ENCODE measurements around the gene NOS1.

NOS1 gene

DNA sequence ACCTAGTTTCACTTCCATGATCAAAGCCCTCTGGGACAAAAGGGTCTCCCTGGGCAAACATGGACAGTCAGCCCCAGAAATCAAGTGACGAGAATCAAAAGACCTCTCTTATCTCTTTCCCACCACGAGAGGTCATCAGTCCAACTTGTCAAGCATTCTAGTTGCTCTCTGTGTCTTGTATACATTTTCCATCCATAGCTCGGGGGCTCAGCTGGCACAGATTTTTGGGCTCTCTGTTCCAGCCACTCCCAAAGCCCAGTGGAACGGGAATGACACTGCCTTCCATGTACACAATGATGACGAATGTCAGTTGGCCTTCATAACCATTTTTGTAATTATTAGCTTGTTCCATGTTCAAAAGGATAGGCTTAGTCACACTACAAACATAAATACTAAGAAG, 29.7 kb downstream of the NOS1 start:
- DNase-seq (ENCODE audit: low read depth in 3 of 3, low spot score in 1 of 3) = no peak

DNA sequence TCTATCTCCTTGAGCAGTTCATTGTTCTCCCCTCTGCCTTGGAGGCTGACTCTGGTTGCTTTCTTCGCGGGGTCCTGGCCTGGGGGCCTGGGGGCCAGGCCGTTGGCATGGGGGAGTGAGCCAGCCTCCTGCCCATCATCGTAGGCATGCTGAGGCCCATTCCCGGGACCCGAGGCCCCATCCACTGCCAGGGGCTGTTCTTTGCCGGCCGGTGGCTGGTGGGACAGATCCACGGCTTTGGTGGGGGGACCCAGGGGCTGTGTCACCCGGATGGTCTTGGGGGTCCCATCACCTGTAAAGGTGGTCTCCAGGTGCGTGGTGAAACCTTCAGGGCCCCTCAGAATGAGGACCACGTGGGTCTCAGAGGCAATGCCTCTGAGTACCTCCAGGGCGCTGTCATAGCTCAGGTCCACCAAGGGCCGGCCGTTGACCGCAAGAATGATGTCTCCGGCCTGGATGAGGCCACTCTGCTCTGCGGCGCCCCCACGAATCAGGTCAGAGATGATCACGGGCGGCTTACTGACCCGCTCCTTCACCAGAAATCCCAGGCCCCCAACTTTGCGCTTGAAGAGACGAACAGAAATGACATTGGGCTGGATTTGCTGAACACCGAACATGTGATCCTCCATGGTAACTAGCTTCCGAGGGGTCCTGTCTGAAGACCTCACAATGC, 30.8 kb downstream of the NOS1 start:
- no peak for DNase-seq (ENCODE audit: low read depth in 3 of 3, low spot score in 1 of 3)

DNA sequence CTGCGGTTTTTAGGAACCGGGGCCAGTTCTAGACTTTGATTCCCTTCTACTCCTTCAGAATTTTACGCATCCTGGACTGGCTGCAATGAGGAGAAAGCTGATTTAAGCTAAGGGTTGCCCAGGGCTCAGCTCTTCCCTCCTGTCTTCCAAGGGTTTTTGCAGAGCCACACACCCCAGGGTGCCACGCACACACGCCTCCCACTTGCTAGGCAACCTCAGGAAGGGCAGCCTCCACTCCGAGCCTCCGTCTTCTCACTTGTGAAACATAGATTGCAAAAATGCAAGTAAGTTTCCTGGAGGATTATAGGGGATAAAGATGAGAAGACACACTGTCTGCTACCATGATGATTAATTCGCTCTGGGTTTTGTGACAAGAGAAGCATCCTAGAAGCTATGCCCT, 31.7 kb downstream of the NOS1 start:
- no peak for DNase-seq (ENCODE audit: low read depth in 3 of 3, low spot score in 1 of 3)

DNA sequence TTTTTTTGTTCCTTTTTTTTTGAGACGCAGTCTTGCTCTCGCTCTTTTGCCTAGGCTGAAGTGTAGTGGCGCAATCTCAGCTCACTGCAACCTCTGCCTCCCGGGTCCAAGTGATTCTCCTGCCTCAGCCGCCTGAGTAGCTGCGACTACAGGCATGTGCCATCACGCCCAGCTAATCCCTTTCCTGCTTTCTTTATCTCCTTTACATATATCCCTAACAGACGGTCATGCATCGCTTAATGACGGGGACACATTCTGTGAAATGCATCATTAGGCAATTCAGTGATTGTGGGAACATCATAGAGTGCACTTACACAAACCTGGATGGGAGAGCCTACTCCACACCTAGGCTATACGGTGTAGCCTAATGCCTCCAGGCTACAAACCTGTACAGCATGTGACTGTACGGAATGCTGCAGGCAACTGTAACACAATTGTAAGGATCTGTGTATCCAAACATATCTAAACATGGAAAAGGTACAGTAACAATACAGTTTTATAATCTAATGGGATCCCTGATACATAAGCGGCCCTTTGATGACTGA, 32.8 kb downstream of the NOS1 start:
- DNase-seq (ENCODE audit: low read depth in 3 of 3, low spot score in 1 of 3) = no peak

DNA sequence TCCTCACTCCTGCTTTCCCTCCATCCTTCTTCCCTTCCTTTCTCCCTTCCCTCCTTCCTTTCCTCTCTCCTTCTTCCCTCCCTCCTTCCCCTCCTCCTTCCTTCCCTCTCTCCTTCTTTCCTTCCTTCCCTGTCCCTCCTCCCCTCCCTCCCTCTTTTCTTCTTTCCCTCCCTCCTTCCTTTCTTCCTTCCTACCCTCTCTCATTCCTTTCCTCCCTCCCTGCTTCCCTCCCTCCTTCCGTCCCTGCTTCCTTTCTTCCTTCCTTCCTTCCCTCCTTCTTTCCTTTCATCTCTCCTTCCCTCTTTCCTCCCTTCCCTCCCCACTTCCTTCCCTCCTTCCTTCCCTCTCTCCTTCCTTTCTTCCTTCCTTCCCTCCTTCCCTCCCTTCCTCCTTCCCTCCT, 39.0 kb downstream of the NOS1 start:
- DNase-seq (ENCODE audit: low read depth in 3 of 3, low spot score in 1 of 3) = no peak

DNA sequence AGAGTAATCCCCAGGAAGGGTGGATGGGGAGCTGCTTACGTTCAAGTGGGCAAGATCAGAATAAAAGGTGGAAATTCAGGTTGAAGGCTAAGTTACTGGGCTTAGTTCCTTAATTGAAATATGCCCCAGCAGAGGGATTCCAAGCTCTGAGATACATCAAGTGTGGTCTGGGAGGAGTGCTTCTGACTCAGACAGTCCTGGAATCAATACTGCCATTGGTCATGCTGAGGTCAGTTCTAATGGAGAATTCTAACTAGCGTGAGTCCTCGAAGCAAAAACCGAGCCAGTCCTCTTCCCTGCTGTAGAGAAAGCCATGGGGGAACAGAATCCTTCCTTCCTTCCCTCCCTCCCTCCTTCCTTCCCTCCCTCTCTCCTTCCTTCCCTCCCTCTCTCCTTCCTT, 39.9 kb downstream of the NOS1 start:
- DNase-seq (ENCODE audit: low read depth in 3 of 3, low spot score in 1 of 3) = no peak

DNA sequence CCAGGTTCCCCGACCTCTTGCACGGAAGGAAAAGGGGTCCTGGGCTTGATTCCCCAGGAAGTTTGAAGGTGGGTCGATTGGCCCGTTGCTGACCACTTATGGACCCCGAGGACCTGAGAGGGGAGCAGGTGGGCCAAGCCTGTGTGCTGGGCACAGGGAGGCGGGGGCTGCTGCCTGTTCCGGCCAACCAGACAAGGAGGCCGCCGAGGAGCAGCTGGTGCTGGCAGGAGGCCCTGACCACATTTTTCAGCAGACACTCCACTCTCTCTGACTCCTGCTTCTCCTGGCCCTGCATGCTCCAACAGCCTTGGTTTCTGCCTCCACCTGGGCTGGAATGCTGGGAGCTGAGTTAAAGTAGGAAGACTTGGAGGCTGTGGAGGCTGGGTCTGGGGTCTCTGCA, 42.8 kb downstream of the NOS1 start:
- DNase-seq (ENCODE audit: low read depth in 3 of 3, low spot score in 1 of 3) = no peak

DNA sequence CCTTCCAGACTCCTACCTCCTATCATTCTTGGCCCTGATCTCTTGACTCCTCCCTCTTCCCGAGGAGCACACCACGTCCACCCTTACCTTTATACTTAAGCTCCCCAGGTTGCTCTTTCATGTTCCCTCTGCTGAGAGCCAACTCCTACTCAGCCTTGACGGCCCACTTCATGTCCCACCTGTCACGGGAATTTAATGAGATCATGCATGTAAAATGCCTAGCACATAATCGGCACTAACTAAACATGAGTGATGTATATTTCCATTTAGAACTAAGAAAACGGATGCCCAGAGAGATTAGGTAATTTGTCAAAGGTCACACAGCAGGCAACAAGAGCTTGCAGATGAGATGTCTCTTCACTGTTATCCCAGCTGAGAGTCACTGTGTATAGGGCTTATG, 45.1 kb downstream of the NOS1 start:
- DNase-seq (ENCODE audit: low read depth in 3 of 3, low spot score in 1 of 3) = no peak

DNA sequence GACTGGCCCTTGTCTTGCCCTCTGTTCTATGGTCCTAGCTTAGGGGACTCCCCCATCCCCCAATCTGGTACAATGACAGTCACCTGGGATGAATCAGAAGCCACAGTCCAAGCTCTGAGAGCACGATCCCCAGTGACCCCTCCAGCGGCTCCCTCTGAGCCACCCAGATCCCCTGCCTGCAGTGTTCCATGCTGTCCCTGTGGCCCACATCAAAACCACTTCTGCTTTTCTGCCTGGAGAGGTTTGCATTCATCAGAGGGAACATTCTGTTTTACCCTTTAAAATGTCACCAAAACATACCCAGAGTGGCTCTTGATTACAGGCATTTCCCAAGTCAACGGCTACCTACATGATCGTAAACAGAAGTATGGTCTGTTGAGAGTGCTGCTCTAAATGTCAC, 47.5 kb downstream of the NOS1 start:
- no peak for DNase-seq (ENCODE audit: low read depth in 3 of 3, low spot score in 1 of 3)

DNA sequence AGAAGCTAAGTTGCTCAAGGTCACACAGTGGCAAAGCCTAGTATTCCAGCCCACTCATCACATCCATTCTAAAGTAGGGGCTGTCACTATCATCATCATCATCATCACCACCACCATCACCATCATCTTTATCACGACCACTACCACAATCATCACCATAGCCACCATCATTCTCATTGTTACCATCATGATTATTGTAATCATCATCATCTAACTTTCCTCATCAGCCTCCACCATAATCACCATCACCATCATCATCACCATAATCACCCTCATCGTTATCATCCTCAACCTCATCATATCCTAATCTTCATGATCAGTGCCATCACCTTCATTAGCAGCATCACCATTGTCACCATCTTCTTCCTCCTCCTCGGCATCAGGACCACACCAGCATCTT, 48.7 kb downstream of the NOS1 start:
- no peak for DNase-seq (ENCODE audit: low read depth in 3 of 3, low spot score in 1 of 3)

DNA sequence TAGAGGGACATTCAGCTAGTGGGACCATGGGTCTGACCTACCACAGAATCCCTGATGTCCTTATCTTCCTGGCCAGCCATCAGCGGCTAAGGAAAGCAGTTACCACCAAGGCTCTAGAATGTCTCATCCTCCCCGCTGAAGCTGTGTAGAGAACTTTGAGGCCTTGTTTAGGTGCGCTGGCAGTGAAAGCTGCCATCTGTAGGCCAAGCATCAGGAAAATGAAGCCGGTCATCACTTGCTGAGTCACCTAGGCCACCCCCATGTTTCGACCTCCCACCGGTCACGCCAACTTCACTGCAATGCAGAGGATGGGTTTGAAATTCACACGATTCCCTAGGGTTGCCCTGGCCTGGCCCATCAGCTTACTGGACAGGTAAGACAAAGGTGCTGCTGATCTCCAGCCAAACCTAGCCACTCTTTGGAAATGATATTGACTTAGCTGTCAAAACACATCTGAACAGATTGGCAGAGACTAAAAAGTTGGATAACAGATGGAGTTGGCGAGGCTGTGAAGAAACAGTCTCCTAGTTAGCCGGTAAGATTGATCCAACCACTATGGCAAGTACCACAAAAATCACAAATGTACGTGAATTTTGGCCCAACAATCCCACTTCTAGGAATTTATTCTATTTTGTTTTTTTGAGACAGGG, 52.0 kb downstream of the NOS1 start:
- DNase-seq (ENCODE audit: low read depth in 3 of 3, low spot score in 1 of 3) = no peak

DNA sequence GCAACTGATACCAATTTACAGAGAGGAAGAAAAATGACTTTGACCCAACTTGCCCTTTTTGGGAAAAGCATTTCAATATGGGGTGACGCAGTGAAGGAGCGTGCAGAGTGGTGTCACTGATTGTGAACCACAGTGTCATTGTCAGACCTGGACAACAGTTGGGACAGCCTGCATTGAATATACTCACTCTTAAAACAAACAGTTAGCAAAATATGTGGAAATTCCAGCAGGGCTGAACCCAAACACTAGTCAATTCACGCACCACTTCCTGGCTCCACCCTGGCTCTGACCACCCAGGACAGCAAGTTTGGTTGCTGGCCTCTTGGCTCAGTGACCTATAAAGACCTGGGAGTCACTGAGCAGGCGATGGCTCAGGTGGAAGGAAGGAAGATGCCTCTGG, 61.3 kb downstream of the NOS1 start:
- DNase-seq (ENCODE audit: low read depth in 3 of 3, low spot score in 1 of 3) = no peak

DNA sequence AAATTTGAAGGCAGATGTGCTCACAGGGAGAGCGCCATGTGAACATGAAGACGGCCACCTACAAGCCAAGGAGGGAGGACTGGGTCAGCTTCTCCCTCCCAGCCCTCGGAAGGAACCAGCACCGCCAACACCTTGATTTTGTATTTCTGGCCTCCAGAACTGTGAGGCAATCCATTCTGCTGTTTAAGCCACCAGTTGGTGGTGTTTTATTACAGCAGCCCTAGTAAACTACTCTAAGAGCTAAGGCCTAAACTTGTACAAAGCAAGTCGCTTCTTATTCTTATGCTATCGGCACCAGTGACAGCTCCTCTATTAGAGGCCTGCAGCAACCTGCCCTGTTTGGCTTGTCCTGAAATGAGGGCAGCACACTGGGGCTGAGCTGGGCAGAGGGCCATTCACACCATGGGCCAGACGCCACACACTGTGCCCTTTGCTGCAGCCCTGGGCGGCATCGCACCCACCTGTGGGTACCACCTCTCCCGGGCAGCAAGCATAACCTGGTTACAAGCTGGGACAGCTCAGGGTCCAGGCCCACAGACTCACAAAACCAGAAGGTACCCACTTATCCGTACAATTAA, 62.7 kb downstream of the NOS1 start:
- DNase-seq (ENCODE audit: low read depth in 3 of 3, low spot score in 1 of 3) = no peak

DNA sequence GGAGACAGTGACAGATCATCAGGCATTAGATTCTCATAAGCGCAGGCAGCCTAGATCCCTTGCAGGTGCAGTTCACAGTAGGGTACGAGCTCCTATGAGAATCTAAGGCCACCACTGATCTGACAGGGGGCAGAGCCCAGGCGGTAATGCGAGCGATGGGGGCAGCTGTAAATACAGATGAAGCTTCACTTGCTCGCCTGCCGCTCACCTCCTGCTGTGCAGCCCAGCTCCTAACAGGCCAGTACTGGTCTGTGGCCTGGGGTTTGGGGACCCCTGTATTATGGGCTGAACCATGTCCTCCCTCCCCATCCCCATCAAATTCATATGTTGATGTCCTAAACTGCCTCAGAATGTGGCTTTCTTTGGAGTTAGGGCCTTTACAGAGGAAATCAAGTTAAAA, 63.2 kb downstream of the NOS1 start:
- DNase-seq (ENCODE audit: low read depth in 3 of 3, low spot score in 1 of 3) = no peak

DNA sequence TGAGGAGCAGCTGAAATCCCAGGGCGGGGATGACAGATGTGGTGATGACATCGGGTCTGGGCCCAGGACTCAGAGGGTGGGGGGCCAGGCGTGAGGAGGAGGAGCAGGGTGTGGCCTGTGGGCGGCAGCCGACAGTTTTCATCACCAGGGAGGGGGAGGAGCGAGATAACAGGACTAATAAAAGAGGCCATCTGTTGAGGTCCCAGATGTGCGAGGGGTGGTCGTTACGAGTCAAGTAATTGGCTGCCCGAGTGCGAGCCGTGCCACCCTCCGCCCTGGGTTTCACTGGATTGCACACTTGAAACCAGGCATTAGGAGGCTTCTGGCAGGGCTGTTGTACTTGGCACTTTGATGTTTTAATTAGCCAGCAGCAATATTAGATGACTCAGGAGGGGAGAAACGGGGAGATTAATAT, 67.2 kb downstream of the NOS1 start:
- no peak for DNase-seq (ENCODE audit: low read depth in 3 of 3, low spot score in 1 of 3)

DNA sequence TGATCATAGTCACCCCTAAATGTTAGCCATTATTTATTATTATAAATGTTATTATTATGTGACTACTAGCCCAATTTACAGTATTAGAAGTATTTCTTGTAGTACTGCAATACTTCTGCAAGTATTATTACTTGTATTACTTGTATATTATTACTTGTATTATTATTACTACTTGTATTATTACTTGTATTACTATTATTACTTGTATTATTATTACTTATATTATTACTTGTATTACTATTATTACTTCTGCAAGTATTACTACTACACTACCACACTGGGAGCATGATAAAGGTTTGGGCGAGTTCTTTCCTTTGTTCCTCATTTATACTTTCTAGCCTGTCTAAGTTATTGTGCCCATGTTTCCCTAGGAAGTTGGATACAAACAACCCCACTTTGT, 67.9 kb downstream of the NOS1 start:
- DNase-seq (ENCODE audit: low read depth in 3 of 3, low spot score in 1 of 3) = no peak

DNA sequence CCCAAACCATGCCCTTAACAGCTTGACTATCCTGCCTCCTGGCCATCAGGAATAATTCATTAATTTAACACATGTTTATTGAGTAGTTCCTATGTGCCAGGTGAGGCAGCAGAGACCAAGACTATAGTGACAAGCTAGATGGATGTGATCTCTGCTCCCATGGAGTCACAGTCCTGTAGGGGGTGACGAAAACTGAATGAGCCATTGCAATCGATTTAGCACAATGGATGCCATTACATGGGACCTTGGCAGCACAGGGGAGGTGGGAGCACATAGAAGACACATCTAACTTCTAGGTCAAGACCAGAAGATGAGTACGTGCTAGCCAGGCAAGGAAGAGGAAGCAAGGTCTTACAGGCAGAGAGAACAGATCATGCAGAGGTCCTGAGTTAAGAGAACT, 68.7 kb downstream of the NOS1 start:
- no peak for DNase-seq (ENCODE audit: low read depth in 3 of 3, low spot score in 1 of 3)

DNA sequence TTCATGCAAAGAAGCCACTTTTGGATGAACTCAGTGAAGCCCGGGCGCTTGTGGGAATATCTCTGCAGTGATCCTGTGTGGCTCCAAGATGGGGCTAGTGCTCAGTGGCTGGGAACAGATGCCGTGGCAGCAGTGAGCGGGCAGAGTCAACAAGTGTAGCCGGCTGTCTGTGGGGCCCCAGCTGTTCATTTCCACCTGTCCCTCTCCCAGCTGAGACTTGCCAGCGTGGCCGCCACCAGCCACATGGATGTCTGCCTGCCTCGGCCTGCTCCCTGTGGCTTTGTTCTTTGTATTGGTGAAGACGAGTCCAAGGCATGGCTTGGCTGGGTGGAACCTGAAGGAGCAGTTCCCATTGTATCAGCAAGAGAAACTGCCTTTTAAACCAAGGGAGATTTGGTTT, 77.3 kb downstream of the NOS1 start:
- DNase-seq (ENCODE audit: low read depth in 3 of 3, low spot score in 1 of 3) = no peak

DNA sequence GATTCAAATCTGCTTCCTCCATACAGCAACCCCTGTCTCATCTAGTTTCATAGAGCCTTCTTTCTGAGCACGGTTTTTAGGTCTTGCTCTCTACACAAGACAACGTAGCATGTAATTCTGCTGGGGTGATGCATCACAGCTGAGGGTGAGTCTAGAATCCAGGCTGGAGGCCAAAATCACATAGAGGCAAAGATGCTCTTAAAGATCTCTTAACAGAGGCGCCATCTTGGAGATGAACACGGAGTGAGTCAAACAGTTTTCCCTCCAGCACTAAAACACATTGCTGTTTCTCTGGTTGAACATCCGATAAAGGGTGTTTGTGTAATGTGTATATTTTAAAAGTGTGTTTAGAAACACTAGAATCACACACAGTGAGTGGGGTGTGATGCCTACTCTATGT, 78.9 kb downstream of the NOS1 start:
- DNase-seq (ENCODE audit: low read depth in 3 of 3, low spot score in 1 of 3) = no peak

DNA sequence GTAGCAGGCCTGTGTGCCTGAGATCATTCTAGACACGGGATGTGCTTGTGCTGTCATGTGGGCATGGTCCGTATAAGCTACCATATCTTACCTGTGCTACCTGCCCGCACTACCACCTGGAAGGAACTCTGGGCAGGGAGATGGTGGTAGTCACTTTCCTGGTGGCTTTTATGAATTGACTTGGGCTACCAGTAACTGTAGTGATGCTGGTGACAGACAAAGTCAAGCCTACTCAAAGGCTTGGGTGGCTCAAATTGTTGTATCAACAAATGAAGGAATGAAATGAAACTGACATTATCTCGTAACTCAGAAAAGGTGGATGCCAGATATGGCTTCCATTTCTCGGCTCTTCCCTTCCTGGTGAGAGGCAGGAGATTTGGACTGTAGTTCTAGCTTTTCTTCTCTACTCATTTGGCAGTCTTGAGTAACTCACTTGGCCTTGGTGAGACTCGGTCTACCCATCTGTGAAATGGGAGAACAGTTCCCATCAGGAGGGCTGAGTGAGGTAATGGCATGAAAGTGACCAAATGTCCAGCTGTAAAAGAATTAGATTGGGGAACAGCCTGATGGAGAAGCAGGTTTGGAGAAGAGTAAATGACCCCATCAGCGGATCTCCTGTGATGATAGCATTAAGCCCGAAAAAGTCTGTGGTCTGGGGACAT, 81.3 kb downstream of the NOS1 start:
- DNase-seq (ENCODE audit: low read depth in 3 of 3, low spot score in 1 of 3) = no peak

DNA sequence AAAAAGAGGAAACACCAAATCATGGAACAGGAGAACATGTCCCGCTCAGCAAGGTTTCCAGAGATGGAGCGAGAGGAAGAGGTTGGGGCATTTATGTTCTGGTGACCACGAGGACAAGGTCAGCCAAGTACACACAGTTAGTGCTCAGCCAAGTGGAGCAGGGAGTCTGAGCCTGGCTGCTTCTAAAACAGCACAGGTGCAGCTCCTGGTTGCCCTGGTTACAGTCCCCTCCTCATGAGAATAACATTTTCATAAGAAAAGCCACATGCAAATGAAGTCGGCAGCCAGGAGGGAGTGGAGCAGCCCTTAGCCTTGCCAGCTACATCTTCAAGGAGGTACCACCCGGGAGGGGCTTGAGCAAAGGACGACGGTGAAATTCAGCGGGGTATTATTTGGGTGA, 81.8 kb downstream of the NOS1 start:
- no peak for DNase-seq (ENCODE audit: low read depth in 3 of 3, low spot score in 1 of 3)

DNA sequence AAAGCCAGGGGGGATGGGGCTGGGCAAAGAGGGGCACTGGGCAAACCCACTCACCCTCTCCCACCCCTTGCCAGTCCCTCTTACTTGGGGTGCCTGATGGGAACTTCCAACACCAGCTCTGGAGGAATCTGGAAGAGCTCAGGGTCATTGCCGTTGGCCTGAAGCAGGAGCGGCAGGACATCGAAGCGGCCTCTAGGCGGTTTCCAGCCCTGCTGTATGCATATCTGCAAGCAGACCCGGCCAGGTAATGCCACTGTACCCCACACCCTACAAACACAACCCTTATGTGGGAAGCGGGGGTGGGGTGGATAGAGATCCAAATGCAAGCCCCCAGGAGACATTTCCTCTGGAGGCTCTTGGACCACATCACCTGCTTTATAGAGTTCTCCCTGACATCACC, 83.6 kb downstream of the NOS1 start:
- DNase-seq (ENCODE audit: low read depth in 3 of 3, low spot score in 1 of 3) = no peak
